Esophagus (tissue), 2 donors: ENCODE measurements around the gene ADAMTS6. TPM values are rescaled to one million over a fixed set of nuclear protein-coding genes. Genes with fewer than 3 reads are reported as not detected.

Experiments
- H3K27ac ChIP-seq, 2 donors: one replicate each; pipeline ENCODE4 v1.5.1; 2013; ENCODE audit warnings: low read depth in 2 of 2, mild to moderate bottlenecking in 2 of 2, inconsistent platforms in 1 of 2, low read length in 1 of 2, moderate library complexity in 1 of 2
- H3K27me3 ChIP-seq, 2 donors: one replicate each; pipeline ENCODE4 v1.6.1; 2013; ENCODE audit warnings: low read length in 2 of 2, control low read depth in 1 of 2, mild to moderate bottlenecking in 1 of 2; ENCODE audit not compliant: insufficient read depth in 2 of 2, control insufficient read depth in 1 of 2
- H3K36me3 ChIP-seq, 2 donors: one replicate each; pipeline ENCODE4 v1.6.1; 2013; ENCODE audit warnings: low read length in 1 of 2; ENCODE audit not compliant: control insufficient read depth in 2 of 2, insufficient read depth in 2 of 2
- H3K4me1 ChIP-seq, 2 donors: one replicate each; pipeline ENCODE4 v1.6.1; 2013; ENCODE audit warnings: low read length in 1 of 2; ENCODE audit not compliant: control insufficient read depth in 2 of 2, insufficient read depth in 2 of 2
- H3K4me3 ChIP-seq, 2 donors: one replicate each; pipeline ENCODE4 v1.5.1; 2013; ENCODE audit warnings: low read length in 2 of 2, mild to moderate bottlenecking in 2 of 2, low read depth in 1 of 2, moderate library complexity in 1 of 2
- H3K9me3 ChIP-seq, 2 donors: one replicate each; pipeline ENCODE4 v1.6.1; 2013; ENCODE audit warnings: mild to moderate bottlenecking in 2 of 2, low read depth in 1 of 2, low read length in 1 of 2, moderate library complexity in 1 of 2; ENCODE audit not compliant: control insufficient read depth in 2 of 2, insufficient read depth in 1 of 2
- WGBS, 2 donors: extraction: QIAGEN DNeasy Blood & Tissue Kit; methylation state at CpG; one replicate each; pipeline ENCODE4 v1.1.7; 2013; 5-methylcytosine and 5-hydroxymethylcytosine counted together
- polyA plus RNA-seq, 2 donors: library from polyadenylated mRNA; stranded (reverse); fragments of 200-250 nt; gene quantifications; one replicate each; pipeline ENCODE4 v1.2.3, GENCODE V29; 2013
- donor health status: healthy with polysubstance abuse.
- donor health status: Bipolar disorder and iron deficiency.

Gene ADAMTS6
- polyA plus RNA-seq, 2 donors = 0.16 to 0.25 TPM

- H3K9me3 ChIP-seq = no peaks in the 10 kb centered on the region
- no peaks in the 10 kb centered on the region for H3K36me3 ChIP-seq
- H3K4me1 ChIP-seq = no peaks in the 10 kb centered on the region
- no peaks in the 10 kb centered on the region for H3K27me3 ChIP-seq
- no peak overlapping the region for H3K4me3 ChIP-seq
- H3K27ac ChIP-seq = no peak overlapping the region
- WGBS, 2 donors = 92% methylated on average over 27 to 28 of the region's 28 CpGs
Observed at GRCh38 chr5:65485405-65485804, 3.7 kb upstream of the ADAMTS6 start.

- H3K4me3 ChIP-seq = peak overlapping the region in 1 of 2 donors; percentile 83
- H3K9me3 ChIP-seq = no peaks in the 10 kb centered on the region
- no peaks in the 10 kb centered on the region for H3K27me3 ChIP-seq
- no peaks in the 10 kb centered on the region for H3K4me1 ChIP-seq
- no peaks in the 10 kb centered on the region for H3K36me3 ChIP-seq
- no peak overlapping the region for H3K27ac ChIP-seq
- whole genome bisulfite sequencing, 2 donors = 18 to 27% methylated on average over 3 of the region's 3 CpGs
Observed at GRCh38 chr5:65483546-65484346, 2.0 kb upstream of the ADAMTS6 start.

DNA sequence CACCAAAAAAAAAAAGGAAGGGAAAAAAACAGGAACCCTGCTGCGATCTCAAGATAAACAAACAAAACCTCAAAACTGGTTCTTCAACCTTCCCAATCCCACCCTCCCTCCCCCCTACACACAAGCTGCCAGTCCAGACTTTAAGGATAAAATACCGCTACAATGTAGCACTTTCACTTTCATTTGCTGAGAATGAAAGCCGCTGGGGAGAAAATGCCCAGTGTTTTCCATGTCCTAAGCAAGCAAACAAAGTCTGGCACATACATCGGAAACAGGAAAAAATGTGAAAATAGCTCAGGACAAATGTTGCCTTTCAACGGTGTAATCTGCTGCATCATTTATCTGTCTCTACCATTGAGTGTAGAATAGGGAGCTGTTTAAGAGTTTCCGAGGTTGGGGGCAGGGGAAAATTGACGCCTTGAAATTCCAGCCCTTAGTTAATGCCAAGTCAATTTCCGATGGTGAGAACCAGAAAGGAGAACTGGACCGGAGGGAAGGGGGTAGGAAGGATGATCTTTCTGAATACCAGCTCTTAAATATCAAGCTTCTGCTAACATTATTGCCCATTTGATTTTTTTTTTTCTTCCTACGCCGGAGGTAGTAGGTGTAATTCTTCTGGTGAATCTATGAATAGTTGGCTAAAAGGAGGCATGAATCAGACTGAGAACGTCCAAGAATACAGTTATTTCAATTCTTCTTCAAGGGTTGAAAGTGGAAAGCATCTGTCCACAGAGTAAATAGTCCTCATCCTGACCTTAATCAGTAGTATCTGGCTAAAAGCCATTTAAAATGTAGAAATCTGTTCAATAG, 1.2 kb upstream of the ADAMTS6 start:
- H3K4me3 ChIP-seq = peak overlapping the region; percentile 36 to 83
- H3K36me3 ChIP-seq = no peaks in the 10 kb centered on the region
- peak overlapping the region; percentile 61 to 77 for H3K27ac ChIP-seq
- WGBS, 2 donors = 0 to 1% methylated on average over 12 of the region's 12 CpGs
- H3K27me3 ChIP-seq = no peaks in the 10 kb centered on the region
- H3K4me1 ChIP-seq = no peaks in the 10 kb centered on the region
- H3K9me3 ChIP-seq = no peaks in the 10 kb centered on the region

DNA sequence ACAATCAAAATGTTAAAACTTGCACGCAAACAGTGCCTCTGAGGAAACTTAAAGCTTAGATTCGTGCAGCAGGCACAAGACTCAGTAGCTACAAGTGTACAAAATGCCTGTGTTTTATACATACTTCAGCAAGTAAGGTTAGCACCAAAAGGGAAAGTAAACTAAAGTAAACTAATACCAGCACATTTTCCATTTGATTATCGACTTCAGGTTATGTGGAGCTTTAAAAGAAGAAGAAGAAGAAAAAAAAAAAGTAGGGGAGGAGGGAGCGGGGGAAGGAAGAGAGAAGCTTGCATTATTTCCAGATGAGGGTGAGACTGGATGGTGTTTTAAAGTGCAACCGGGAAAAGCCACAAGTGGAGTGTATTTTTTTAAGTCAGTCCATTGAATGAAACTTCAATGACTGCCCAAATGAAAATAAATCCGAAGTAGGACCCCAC, 596 bp upstream of the ADAMTS6 start:
- no peaks in the 10 kb centered on the region for H3K9me3 ChIP-seq

DNA sequence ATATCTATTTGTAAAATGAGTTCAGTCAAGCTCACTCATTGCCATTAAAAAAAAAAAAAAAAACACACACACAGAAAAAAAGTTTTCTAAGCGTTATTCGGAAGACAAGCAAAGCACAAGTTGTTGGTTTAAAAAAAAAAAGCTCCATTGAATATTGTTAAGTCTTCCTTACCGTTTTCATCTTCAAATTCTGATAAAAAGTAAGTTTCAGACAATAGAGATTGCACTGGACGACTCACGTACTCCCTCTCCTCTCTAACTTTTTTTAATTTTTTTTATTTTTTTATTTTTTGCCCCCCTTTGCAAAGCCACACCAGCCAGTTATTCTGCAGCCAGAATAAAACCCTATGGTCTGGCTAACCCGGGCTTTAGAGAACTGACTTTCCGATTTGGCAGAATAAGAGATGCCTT, 544 bp downstream of the ADAMTS6 start:
- H3K27ac ChIP-seq = peak overlapping the region in 1 of 2 donors; percentile 55
- WGBS, 2 donors = 1 to 2% methylated on average over 7 of the region's 7 CpGs
- H3K4me3 ChIP-seq = peak overlapping the region; percentile 34 to 83
- no peaks in the 10 kb centered on the region for H3K9me3 ChIP-seq
- H3K4me1 ChIP-seq = no peaks in the 10 kb centered on the region
- no peaks in the 10 kb centered on the region for H3K36me3 ChIP-seq
- H3K27me3 ChIP-seq = no peaks in the 10 kb centered on the region

More for the DNA sequence above, 596 bp upstream of the ADAMTS6 start:
- WGBS, 2 donors = 0% methylated on average over 6 of the region's 6 CpGs
- Histone ChIP-seq H3K27me3 (no peaks in the 10 kb centered on the region), H3K36me3 (no peaks in the 10 kb centered on the region), H3K27ac (peak overlapping the region; percentile 4 to 61), H3K4me3 (peak overlapping the region in 1 of 2 donors; percentile 83), H3K4me1 (no peaks in the 10 kb centered on the region)

DNA sequence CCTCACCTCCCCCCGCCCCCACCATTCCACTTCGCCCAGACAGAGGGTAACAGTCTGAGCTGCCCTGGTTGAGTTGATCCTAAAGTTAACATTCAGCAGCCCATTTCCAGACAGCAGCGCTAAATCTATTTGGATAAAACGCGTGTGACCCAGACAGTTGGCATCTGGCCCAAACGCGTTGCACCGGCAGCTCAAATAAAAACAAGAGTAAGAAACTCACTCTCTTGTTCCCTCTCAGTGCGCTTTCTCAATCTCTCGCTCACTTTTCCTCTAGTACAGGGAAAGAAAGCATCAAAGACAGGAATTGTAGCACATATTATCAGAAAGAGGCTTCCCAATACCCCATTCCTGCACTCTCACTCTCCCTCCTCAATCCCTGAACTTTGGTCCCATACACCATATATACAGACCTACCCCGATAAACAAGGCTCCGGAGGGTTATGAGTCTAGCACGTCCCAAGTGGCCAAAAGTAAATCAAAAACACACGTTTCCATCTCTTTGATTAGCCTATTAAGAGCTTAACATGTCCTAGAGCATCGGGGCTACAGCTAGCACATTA, 1.3 kb downstream of the ADAMTS6 start:
- Histone ChIP-seq H3K4me1 (no peaks in the 10 kb centered on the region), H3K27ac (peak overlapping the region in 1 of 2 donors; percentile 47), H3K4me3 (peak overlapping the region; percentile 21 to 44), H3K36me3 (no peaks in the 10 kb centered on the region), H3K27me3 (no peaks in the 10 kb centered on the region), H3K9me3 (no peaks in the 10 kb centered on the region)
- WGBS, 2 donors = 1% methylated on average over 15 of the region's 15 CpGs

GRCh38 chr5:65479527-65479926, 2.2 kb downstream of the ADAMTS6 start:
- WGBS, 2 donors = 52 to 58% methylated on average over 1 of the region's 1 CpG
- no peak overlapping the region for H3K27ac ChIP-seq

GRCh38 chr5:65478336-65478735, 3.4 kb downstream of the ADAMTS6 start:
- no peaks in the 10 kb centered on the region for H3K27me3 ChIP-seq
- H3K4me1 ChIP-seq = no peaks in the 10 kb centered on the region
- no peaks in the 10 kb centered on the region for H3K9me3 ChIP-seq
- H3K36me3 ChIP-seq = no peaks in the 10 kb centered on the region
- no peak overlapping the region for H3K4me3 ChIP-seq
- WGBS, 2 donors = 81 to 91% methylated on average over 1 of the region's 1 CpG
- no peak overlapping the region for H3K27ac ChIP-seq

More at GRCh38 chr5:65479527-65479926, 2.2 kb downstream of the ADAMTS6 start:
- Histone ChIP-seq H3K9me3 (no peaks in the 10 kb centered on the region), H3K27me3 (no peaks in the 10 kb centered on the region), H3K36me3 (no peaks in the 10 kb centered on the region), H3K4me1 (no peaks in the 10 kb centered on the region), H3K4me3 (no peak overlapping the region)

GRCh38 chr5:65475895-65476294, 5.8 kb downstream of the ADAMTS6 start:
- Histone ChIP-seq H3K4me3 (no peak overlapping the region), H3K9me3 (no peaks in the 10 kb centered on the region), H3K27me3 (no peaks in the 10 kb centered on the region), H3K4me1 (no peaks in the 10 kb centered on the region), H3K27ac (no peak overlapping the region), H3K36me3 (no peaks in the 10 kb centered on the region)
- WGBS, 2 donors = 86% methylated on average over 1 of the region's 1 CpG
